Kidney (tissue), 14 donors: ENCODE data around the gene C1QTNF1. TPM values are rescaled to one million over a fixed set of nuclear protein-coding genes. Genes with fewer than 3 reads are reported as not detected.

Experiments
- DNase-seq, 5 donors: peaks; one replicate each; pipeline ENCODE4 v3.0.0-alpha.2; 2013 to 2020
- FAIRE-seq: peaks from 2 replicates; lab custom pipeline; 2012; peaks lifted over from hg19 to GRCh38; lab: Jason Lieb, UNC
- H3K27ac ChIP-seq, 2 donors: one replicate each; pipeline ENCODE4 v1.7.0; 2013; ENCODE audit warnings: low read depth in 2 of 2, low read length in 2 of 2, inconsistent platforms in 1 of 2
- H3K27me3 ChIP-seq: one replicate; pipeline ENCODE4 v1.7.1; 2013; ENCODE audit warnings: low read length, inconsistent platforms; ENCODE audit not compliant: control insufficient read depth, insufficient read depth
- H3K36me3 ChIP-seq, 3 donors: one replicate each; pipeline versions ENCODE4 v1.7.0 to v1.7.1; 2013; ENCODE audit warnings: low read length in 3 of 3, control low read depth in 1 of 3, inconsistent platforms in 1 of 3; ENCODE audit not compliant: insufficient read depth in 3 of 3, control insufficient read depth in 2 of 3
- H3K4me1 ChIP-seq, 3 donors: one replicate each; pipeline versions ENCODE4 v1.7.0 to v1.7.1; 2013; ENCODE audit warnings: low read length in 3 of 3, inconsistent platforms in 1 of 3, low read depth in 1 of 3; ENCODE audit not compliant: control insufficient read depth in 2 of 3, insufficient read depth in 2 of 3
- H3K4me3 ChIP-seq, 3 donors: one replicate each; pipeline versions ENCODE4 v1.7.0 to v1.8.1; 2013; ENCODE audit warnings: low read length in 3 of 3, control low read depth in 1 of 3, inconsistent platforms in 1 of 3
- H3K9ac ChIP-seq, 3 donors: one replicate each; pipeline versions ENCODE4 v1.7.0 to v1.7.1; 2013; ENCODE audit warnings: low read length in 3 of 3, control low read depth in 1 of 3, inconsistent platforms in 1 of 3
- H3K9me3 ChIP-seq, 3 donors: one replicate each; pipeline versions ENCODE4 v1.7.0 to v1.7.1; 2013; ENCODE audit warnings: low read length in 3 of 3, control low read depth in 1 of 3, inconsistent platforms in 1 of 3; ENCODE audit not compliant: control insufficient read depth in 2 of 3, insufficient read depth in 1 of 3
- CTCF ChIP-seq: IDR thresholded peaks from 3 replicates; pipeline ENCODE4 v1.5.1; 2012; ENCODE audit warnings: mild to moderate bottlenecking, moderate library complexity, borderline replicate concordance; ENCODE audit not compliant: insufficient read depth; ENCODE audit errors: extremely low read depth
- intact Hi-C: fragments of 100-400 bp; cut with DNase I; formaldehyde crosslinking; loops from one replicate; pipeline ENCODE4 v1.11.1; 2022
- polyA plus RNA-seq: library from polyadenylated mRNA; stranded (reverse); fragments of 350-450 nt; fragmentation: Illumina TruSeq; extraction: RNeasy Lipid Tissue Mini Kit (QIAGEN cat#74804); gene quantifications from one replicate; pipeline ENCODE4 v1.2.3, GENCODE V29; 2014; ENCODE audit warnings: low read depth, low replicate concordance; ENCODE audit not compliant: insufficient read depth
- total RNA-seq: library from RNA; stranded (reverse); fragmentation: NEBNext Ultra II Directional; extraction: Animal tissue kit (Norgen Biotek cat#: 25700); gene quantifications from one replicate; pipeline ENCODE4 v1.2.1, GENCODE V29; 2021
- donor health status: control.
- donor health status: control.
- donor health status: control.
- donor health status: control.
- donor health status: control.
- donor health status: DM: yes; HTN: yes; CAD: no.
- donor health status: Normal renal cell carcinoma (clear cell type).

C1QTNF1 gene
- total and polyA plus RNA-seq, 2 donors from 2014 or later: 18.0 to 65.2 TPM

- no peaks in the 10 kb centered on the region for H3K36me3 ChIP-seq
- DNase-seq: peak in 1 of 5 donors; percentile 68
- no peak for TF ChIP-seq CTCF
- H3K9ac ChIP-seq: peak overlapping the region in 1 of 3 donors; percentile 21
- H3K27me3 ChIP-seq: peaks cover 2% of the 10 kb centered on the region
- intact Hi-C loops: no loop called here
- H3K27ac ChIP-seq: peak overlapping the region; percentile 26 to 77
- H3K4me3 ChIP-seq: peak overlapping the region in 1 of 3 donors; percentile 17
- no peaks in the 10 kb centered on the region for H3K9me3 ChIP-seq
- peaks cover 0 to 41% (median 6%) of the 10 kb centered on the region in 3 donors for H3K4me1 ChIP-seq
- no peak for FAIRE-seq
These were observed 3.4 kb downstream of the C1QTNF1 start for GRCh38 chr17:79027274-79027924.

DNA sequence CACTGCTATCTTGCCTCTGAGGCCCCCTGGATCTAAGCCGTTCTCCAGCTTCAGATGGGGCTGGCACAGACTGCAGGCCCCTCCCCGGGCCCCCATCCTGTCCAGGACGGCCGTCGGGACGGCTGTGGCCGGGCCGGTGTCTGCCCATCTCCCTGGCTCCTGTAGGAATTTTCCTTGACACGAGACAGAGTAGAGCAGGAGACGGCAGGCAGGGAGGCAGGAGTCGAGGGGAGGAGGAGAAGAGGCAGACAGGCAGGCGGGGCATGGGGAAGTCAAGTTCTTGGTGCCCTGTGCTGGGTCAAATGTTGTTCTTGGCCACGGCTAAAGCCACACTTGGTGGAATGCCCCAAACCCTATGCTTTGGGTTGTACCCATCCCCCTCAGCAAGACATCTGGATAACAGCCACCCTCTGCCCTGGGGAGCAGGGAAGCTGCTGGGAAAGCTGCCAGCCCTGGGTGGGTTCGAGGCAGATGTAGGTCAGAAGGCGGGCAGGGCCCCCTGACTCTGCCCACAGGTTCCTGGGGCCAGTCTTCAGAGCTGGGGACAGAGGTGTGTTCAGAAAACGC, 4.0 kb downstream of the C1QTNF1 start:
- peaks cover 0 to 39% (median 6%) of the 10 kb centered on the region in 3 donors for H3K4me1 ChIP-seq
- peak overlapping the region in 1 of 3 donors; percentile 21 for H3K9ac ChIP-seq
- peak overlapping the region; percentile 26 to 41 for H3K27ac ChIP-seq
- intact Hi-C loops: no loop called here
- DNase-seq: peak in 1 of 5 donors; percentile 80
- H3K9me3 ChIP-seq: no peaks in the 10 kb centered on the region
- no peak for FAIRE-seq
- H3K27me3 ChIP-seq: peaks cover 2% of the 10 kb centered on the region
- peak overlapping the region in 1 of 3 donors; percentile 17 for H3K4me3 ChIP-seq
- TF ChIP-seq CTCF: no peak
- H3K36me3 ChIP-seq: no peaks in the 10 kb centered on the region

DNA sequence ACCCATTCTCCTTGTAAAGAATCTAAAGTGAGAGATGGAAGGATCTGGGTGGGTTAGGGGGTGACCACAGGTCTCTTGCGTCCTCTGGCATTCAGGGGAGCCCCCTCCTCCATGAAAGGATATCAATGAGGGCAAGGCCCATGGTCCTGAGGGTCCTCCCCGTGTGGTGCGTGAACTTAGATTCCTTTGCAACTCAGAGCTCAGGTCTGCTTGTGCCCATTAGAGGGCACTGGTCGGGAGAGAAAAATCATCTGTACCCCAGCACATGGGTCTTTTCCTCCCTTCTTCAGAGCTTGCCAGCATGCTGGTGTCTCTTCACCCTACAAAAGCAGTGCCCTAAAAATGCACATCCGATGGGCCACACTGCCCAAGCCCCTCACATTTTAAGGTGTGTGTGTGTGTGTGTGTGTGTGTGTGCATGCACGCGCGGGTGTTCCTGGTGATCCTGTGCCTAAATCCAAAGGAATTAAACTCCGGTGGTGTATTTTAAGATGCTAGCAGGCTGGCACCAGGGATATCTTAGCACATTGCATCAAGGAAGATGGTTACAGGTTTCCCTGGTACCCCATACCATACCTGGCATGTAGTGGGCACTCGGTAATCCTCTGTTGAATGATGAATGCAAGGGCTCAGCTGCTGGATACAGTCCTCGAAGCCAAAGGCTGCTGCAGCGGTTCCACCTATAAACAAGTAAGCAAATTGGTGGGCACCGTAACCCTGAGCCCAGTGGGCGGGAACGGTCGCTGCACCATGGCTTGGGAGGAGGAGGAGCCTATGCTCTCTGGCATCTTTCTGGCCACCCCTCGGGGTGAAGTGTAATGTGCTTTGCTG, 4.7 kb downstream of the C1QTNF1 start:
- Histone ChIP-seq H3K27ac (no peak overlapping the region), H3K9ac (peak overlapping the region in 1 of 3 donors; percentile 21), H3K27me3 (peaks cover 2% of the 10 kb centered on the region), H3K36me3 (no peaks in the 10 kb centered on the region), H3K4me1 (peaks cover 0 to 35% (median 6%) of the 10 kb centered on the region in 3 donors), H3K9me3 (no peaks in the 10 kb centered on the region), H3K4me3 (no peak overlapping the region)
- intact Hi-C loops: no loop called here
- FAIRE-seq (no peak), DNase-seq (peak in 1 of 5 donors; percentile 59)
- no peak for TF ChIP-seq CTCF
